Activated T-helper 1 cell treated with anti-CD3 and anti-CD28 coated beads, Interleukin-12 subunit alpha, Interleukin-12 subunit beta, Interleukin-2, Interleukin-4 antibody, amounts not matched to agents 30 ng/mL and 10 ng/mL and 1 ng/mL, durations not matched to agents 14 hours and 24 hours and 36 hours (primary cell): Measurements from ENCODE around the gene TCF12. TPM values are rescaled to one million over a fixed set of nuclear protein-coding genes. Genes with fewer than 3 reads are reported as not detected.

Experiments
- DNase-seq: peaks from one replicate; pipeline ENCODE4 v3.0.0; 2021; ENCODE audit warnings: low spot score
- H3K27ac Mint-ChIP-seq: one replicate; pipeline ENCODE4 v1.8.0; 2021; ENCODE audit warnings: mild to moderate bottlenecking, mixed read lengths
- H3K27me3 Mint-ChIP-seq: one replicate; pipeline ENCODE4 v1.8.0; 2022; ENCODE audit warnings: mild to moderate bottlenecking, moderate library complexity, mixed read lengths; ENCODE audit not compliant: insufficient read depth
- H3K36me3 Mint-ChIP-seq: one replicate; pipeline ENCODE4 v1.8.0; 2021; ENCODE audit warnings: low read depth, mixed read lengths
- H3K4me1 Mint-ChIP-seq: one replicate; pipeline ENCODE4 v1.8.0; 2021; ENCODE audit warnings: low read depth, mixed read lengths
- H3K4me3 Mint-ChIP-seq: one replicate; pipeline ENCODE4 v1.8.0; 2021; ENCODE audit warnings: mild to moderate bottlenecking, moderate library complexity, mixed read lengths
- H3K9me3 Mint-ChIP-seq: one replicate; pipeline ENCODE4 v1.8.0; 2021; ENCODE audit warnings: mixed read lengths
- intact Hi-C: fragments of 100-400 bp; cut with micrococcal nuclease; formaldehyde crosslinking; loops from one replicate; pipeline ENCODE4 v1.15.1; 2024
- total RNA-seq: library from RNA; stranded (reverse); gene quantifications from 2 replicates; pipeline ENCODE4 v1.2.3, GENCODE V29; 2022

TCF12 gene
- total RNA-seq, 1 donor from 2014 or later = 85.7 TPM

DNA sequence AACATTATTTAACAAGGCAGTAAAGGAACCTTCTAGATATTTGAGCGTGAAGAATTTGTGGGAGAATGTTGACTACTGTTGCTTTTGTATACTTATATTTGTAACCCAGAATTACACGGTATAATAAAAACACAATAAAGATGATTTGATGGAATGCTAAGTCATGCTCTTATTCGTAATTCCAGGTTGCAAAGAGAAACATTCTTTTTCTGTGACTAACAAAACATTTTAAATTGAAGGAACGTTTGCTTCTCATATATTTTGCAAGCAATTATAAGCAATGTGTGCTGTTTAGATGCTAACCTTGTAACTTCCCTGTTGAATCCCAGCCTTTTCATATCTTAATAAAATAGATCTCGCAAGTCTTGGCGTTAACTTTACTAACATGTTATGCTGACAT lies 333.5 kb downstream of the TCF12 start:
- no peak for DNase-seq
- Mint-ChIP-seq H3K4me1 (no peaks in the 10 kb centered on the region), H3K27me3 (no peaks in the 10 kb centered on the region), H3K9me3 (no peaks in the 10 kb centered on the region), H3K36me3 (peaks cover 11% of the 10 kb centered on the region), H3K4me3 (no peak overlapping the region), H3K27ac (no peak overlapping the region)
- intact Hi-C loops = no loop called here

DNA sequence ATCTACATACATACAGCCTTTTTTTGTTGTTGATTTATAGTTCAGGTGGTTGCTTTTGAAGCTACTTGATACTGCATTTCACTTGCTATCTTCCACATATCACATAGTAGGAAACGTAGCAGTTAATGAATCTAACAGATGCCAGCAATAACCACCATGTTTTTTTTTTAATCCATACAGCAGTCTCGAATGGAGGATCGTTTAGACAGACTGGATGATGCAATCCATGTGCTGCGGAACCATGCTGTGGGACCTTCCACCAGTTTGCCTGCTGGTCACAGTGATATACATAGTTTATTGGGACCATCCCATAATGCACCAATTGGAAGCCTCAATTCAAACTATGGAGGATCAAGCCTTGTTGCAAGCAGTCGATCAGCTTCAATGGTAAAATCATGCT lies 334.6 kb downstream of the TCF12 start:
- peaks cover 7% of the 10 kb centered on the region for H3K36me3 Mint-ChIP-seq
- H3K4me3 Mint-ChIP-seq = no peak overlapping the region
- no peak for DNase-seq

DNA sequence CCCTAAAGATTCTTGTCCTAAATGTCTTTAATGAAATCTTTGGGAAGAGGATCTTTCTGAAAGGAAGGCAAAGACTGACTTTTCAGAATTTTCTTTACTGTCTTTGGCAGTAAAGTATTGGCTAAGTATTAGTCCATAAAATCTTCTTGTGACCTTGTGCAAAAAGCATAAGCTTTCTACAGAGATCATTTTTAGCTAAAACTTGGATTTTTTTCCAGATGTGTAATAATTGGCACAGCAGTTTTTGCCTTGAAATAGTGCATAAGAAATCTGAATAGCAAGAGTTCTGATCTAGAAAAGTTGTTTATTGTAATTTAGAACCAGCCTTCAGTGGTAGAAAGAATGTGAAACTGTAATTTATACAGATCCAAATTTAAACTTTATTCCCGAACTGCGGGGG lies 335.1 kb downstream of the TCF12 start:
- intact Hi-C loops = no loop called here
- no peaks in the 10 kb centered on the region for H3K27me3 Mint-ChIP-seq
- peaks cover 7% of the 10 kb centered on the region for H3K36me3 Mint-ChIP-seq
- no peak for DNase-seq
- H3K4me3 Mint-ChIP-seq = no peak overlapping the region
- H3K9me3 Mint-ChIP-seq = no peaks in the 10 kb centered on the region
- H3K27ac Mint-ChIP-seq = no peak overlapping the region
- H3K4me1 Mint-ChIP-seq = no peaks in the 10 kb centered on the region

More for the DNA sequence above, 334.6 kb downstream of the TCF12 start:
- H3K9me3 Mint-ChIP-seq = no peaks in the 10 kb centered on the region
- H3K27me3 Mint-ChIP-seq = no peaks in the 10 kb centered on the region
- H3K4me1 Mint-ChIP-seq = no peaks in the 10 kb centered on the region
- intact Hi-C loops = no loop called here
- H3K27ac Mint-ChIP-seq = no peak overlapping the region

DNA sequence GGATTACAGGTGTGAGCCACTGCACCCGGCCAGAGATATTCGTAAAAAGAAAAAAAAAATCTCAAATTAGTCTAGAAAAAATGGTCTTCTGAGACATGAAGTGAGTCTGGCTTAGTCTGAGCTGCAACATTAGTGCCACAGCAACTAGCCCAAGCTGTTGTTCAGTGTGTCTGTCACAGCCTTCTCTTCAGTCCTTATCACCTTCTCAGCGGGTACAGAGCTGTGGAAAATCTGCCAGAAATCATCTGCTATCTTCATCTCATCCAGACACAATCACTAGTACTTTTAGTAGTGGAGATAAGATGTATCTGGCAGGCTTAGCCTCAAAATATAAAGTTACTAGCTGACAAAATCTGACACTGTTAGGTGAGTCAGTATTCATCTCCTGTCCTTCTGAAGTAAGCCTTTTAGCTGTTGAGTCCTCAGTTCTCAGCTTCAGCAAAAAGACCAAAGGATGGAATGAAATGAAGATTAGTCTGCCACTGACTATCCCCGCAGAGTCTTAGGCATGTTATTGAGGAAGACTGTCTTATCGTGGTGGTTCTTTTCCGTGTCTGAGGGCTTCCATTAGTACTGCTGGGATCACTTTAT lies 337.4 kb downstream of the TCF12 start:
- intact Hi-C loops = no loop called here
- DNase-seq = no peak
- Mint-ChIP-seq H3K27me3 (no peaks in the 10 kb centered on the region), H3K9me3 (no peaks in the 10 kb centered on the region), H3K4me1 (no peaks in the 10 kb centered on the region), H3K4me3 (no peak overlapping the region), H3K36me3 (peaks cover 7% of the 10 kb centered on the region), H3K27ac (no peak overlapping the region)

DNA sequence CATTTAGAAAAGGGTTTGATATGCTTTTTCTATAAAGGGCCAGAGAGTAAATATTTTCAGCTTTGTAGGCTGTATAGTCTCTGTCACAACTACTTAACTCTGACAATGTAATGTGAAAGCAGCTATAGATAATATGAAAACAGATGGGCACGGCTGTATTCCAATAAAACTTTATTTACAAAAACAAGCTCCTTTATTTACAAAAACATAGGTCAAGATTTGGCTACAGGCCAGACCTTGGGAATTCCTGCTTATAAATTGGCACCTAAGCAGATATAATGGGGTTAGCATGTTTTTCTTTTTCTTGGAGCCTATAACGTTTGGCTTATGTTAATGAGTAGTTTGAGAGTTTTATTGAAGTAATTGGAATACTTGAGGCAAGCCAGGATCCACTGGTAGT lies 338.5 kb downstream of the TCF12 start:
- H3K9me3 Mint-ChIP-seq = no peaks in the 10 kb centered on the region
- no peak overlapping the region for H3K27ac Mint-ChIP-seq

DNA sequence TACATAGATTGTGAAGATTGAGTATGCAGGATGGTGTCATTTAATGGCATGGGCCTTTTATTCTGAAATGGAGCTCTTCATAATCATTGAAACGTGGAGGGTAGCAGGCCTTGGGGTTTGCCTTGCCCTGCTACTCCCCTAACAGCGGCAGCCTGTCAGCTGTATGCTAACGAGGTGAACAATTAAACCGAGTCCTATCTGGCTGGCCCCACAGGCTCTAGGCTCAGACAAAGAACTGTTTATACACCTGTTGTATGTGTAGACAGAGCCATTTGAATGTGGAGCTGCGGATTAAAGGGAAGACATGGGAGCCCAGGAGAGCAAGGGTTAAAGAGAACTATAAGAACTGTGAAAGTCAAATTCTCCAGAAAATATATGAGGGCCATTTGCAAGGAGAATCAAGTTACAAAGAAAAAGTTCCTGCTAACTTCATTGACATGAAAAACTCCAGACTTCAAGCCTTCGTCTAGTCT lies 341.2 kb downstream of the TCF12 start:
- Mint-ChIP-seq H3K27ac (no peak overlapping the region), H3K36me3 (peaks cover 13% of the 10 kb centered on the region), H3K4me1 (no peaks in the 10 kb centered on the region), H3K27me3 (no peaks in the 10 kb centered on the region), H3K4me3 (no peak overlapping the region), H3K9me3 (no peaks in the 10 kb centered on the region)
- intact Hi-C loops = no loop called here
- DNase-seq = no peak

More for the DNA sequence above, 338.5 kb downstream of the TCF12 start:
- Mint-ChIP-seq H3K4me1 (no peaks in the 10 kb centered on the region), H3K4me3 (no peak overlapping the region), H3K27me3 (no peaks in the 10 kb centered on the region), H3K36me3 (peaks cover 7% of the 10 kb centered on the region)
- DNase-seq = no peak
- intact Hi-C loops = no loop called here

DNA sequence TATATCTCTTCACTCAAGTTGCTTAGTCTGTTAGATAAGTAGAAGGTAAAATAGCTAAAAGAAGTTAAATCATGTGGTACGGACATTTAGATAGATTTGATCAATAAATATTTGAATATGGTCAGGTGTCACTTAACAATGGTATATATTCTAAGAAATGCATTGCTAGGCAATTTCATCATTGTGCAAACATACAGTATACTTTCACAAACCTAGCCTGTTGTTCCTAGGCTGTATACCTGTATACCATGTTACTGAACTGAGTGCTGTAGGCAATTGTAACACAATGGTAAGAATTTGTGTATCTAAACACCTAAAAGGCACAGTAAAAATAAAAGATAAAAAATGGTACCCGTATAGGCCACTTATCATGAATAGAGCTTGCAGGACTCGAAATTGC lies 345.1 kb downstream of the TCF12 start:
- Mint-ChIP-seq H3K27me3 (no peaks in the 10 kb centered on the region), H3K27ac (no peak overlapping the region), H3K36me3 (peaks cover 15% of the 10 kb centered on the region), H3K4me1 (no peaks in the 10 kb centered on the region), H3K9me3 (no peaks in the 10 kb centered on the region), H3K4me3 (no peak overlapping the region)
- no peak for DNase-seq
- intact Hi-C loops = no loop called here

DNA sequence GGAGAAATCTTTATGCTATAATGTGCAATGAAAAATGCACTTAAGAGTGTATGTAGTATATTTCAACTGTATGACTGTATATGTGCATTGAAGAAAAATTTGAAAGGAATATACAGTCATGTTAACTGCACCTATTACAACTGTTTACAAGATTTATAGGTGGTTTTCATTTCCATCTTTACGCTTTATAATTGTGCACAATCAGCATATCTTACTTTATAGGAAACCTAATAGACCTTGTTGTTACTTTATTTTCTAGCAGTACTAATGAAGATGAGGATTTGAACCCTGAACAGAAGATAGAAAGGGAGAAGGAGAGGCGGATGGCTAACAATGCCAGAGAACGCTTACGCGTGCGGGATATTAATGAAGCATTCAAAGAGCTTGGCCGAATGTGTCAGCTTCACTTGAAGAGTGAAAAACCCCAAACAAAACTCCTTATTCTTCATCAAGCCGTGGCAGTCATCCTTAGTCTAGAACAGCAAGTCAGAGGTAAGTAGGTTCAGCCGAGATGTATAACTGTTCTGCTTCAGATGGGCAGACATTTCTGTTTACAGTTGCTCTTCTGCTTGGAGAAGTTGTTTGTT lies 354.4 kb downstream of the TCF12 start:
- Mint-ChIP-seq H3K4me3 (no peak overlapping the region), H3K4me1 (peaks cover 5% of the 10 kb centered on the region), H3K27me3 (no peaks in the 10 kb centered on the region), H3K9me3 (no peaks in the 10 kb centered on the region), H3K36me3 (peaks cover 27% of the 10 kb centered on the region), H3K27ac (no peak overlapping the region)
- DNase-seq = no peak
- intact Hi-C loops = no loop called here

DNA sequence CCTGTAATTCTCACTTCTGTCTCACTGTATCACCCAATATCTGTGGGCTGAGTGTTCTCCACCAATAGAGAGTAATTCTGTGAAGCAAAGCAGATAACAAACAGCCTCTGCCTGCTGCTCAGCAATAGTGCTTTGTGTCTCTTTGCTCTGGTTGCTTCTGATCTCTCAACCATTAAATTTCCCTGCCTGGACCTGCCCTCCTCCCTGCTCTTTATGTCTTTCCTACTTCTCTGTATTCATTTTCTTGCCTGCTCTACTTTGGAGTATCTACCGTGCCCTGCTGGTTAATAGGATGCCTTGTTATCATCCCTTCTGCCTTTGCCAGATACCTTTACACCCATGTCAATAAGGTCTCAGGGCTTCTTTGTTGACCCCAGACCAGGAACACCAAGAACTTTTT lies 355.0 kb downstream of the TCF12 start:
- no peak overlapping the region for H3K27ac Mint-ChIP-seq
- no peak for DNase-seq
- no peaks in the 10 kb centered on the region for H3K9me3 Mint-ChIP-seq
- peaks cover 5% of the 10 kb centered on the region for H3K4me1 Mint-ChIP-seq
- intact Hi-C loops = no loop called here
- no peaks in the 10 kb centered on the region for H3K27me3 Mint-ChIP-seq
- no peak overlapping the region for H3K4me3 Mint-ChIP-seq
- H3K36me3 Mint-ChIP-seq = peaks cover 27% of the 10 kb centered on the region

DNA sequence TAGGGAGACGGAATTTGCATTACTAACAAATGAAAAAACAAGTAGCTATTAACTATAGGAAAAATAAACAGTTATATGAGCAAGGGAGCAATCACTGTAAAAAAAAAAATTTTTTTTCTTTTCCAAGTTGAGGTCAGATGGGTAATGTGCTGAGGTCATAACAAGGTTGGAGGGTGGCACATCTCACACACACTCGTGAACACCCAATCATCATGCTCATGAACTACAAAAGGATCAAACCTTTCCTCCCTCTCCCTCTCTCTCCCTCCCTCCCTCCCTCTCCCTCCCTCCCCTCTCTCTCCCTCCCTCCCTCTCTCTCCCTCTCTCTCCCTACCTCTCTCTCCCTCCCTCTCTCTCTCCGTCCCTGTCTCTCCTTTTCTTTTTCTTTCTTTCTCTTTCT lies 360.0 kb downstream of the TCF12 start:
- intact Hi-C loops = no loop called here
- Mint-ChIP-seq H3K27me3 (no peaks in the 10 kb centered on the region), H3K4me3 (no peak overlapping the region), H3K4me1 (peaks cover 5% of the 10 kb centered on the region), H3K27ac (no peak overlapping the region), H3K9me3 (no peaks in the 10 kb centered on the region), H3K36me3 (peaks cover 17% of the 10 kb centered on the region)
- no peak for DNase-seq

DNA sequence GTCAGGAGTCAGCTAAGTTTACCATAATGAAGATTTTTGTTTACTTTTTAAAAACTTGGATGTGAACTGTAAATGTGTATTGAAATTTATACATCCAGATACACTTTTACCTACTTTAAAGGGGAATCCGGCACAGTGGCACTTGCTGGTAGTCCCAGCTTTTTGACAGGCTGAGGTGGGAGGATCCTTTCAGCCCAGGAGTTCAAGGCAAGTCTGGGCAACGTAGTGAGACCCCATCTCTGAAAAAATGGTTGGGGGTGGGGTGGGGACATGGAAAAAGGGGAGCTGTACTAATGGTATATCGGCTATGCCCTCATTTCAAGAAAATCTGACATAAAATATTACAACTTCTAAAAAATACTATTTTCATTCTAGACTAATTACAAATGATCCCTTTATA lies 362.0 kb downstream of the TCF12 start:
- intact Hi-C loops = no loop called here
- H3K27me3 Mint-ChIP-seq = no peaks in the 10 kb centered on the region
- H3K36me3 Mint-ChIP-seq = peaks cover 16% of the 10 kb centered on the region
- no peaks in the 10 kb centered on the region for H3K9me3 Mint-ChIP-seq
- no peak overlapping the region for H3K4me3 Mint-ChIP-seq
- no peak for DNase-seq
- H3K27ac Mint-ChIP-seq = no peak overlapping the region
- no peaks in the 10 kb centered on the region for H3K4me1 Mint-ChIP-seq

DNA sequence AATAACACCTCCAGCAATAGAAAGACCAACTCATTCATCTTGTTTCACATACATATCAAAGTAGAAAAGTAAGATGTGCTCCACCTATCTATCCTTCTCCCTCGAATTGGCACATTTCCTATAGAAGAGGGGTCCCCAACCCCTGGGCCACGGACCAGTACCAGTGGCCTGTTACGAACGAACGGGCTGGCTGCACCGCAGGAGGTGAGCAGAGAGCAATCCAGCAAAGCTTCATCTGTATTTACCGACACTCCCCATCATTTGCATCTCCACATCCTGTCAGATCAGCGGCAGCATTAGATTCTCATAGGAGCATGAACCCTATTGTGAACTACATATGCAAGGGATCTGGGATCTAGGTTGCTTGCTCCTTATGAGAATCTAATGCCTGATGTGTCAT lies 362.9 kb downstream of the TCF12 start:
- H3K27ac Mint-ChIP-seq = no peak overlapping the region
- no peak for DNase-seq
- no peaks in the 10 kb centered on the region for H3K9me3 Mint-ChIP-seq
- H3K27me3 Mint-ChIP-seq = no peaks in the 10 kb centered on the region
- intact Hi-C loops = no loop called here
- no peaks in the 10 kb centered on the region for H3K4me1 Mint-ChIP-seq
- no peak overlapping the region for H3K4me3 Mint-ChIP-seq
- peaks cover 16% of the 10 kb centered on the region for H3K36me3 Mint-ChIP-seq

DNA sequence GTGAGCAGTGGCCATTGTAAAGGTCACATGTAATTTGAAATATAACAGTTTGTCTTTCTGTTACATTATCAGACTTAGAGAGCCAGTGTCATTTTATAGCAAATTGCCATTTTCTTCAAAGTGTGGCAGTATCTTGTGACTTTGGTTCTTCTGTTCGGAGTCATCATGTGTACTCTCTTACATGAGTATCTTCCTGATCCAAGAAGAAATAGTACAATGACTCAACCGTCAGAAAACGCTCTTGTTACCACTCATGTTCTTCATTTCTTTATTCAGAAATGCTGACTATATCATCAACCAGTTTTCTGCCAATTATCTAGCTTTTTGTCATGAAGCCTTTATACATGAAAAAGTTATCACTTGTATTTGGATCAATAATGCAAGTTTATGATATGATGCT lies 364.2 kb downstream of the TCF12 start:
- Mint-ChIP-seq H3K36me3 (peaks cover 19% of the 10 kb centered on the region), H3K4me1 (no peaks in the 10 kb centered on the region), H3K27me3 (no peaks in the 10 kb centered on the region), H3K4me3 (no peak overlapping the region), H3K27ac (no peak overlapping the region), H3K9me3 (no peaks in the 10 kb centered on the region)
- intact Hi-C loops = no loop called here
- no peak for DNase-seq
